Neural progenitor cell (in vitro differentiated cells): ENCODE results near the gene MRPL40. TPM values are rescaled to one million over a fixed set of nuclear protein-coding genes. Genes with fewer than 3 reads are reported as not detected.

Experiments
- DNase-seq: peaks from one replicate; pipeline ENCODE4 v3.0.0-alpha.2; 2016; ENCODE audit warnings: low spot score
- H2AFZ ChIP-seq: fragments of 200-600 bp; sonication (generic); replicated peaks from 2 replicates; pipeline ENCODE4 v1.6.1; 2016; ENCODE audit warnings: antibody characterized with exemption
- H3F3A ChIP-seq: fragments of 200-600 bp; sonication (generic); 2 replicates; pipeline ENCODE4 v1.6.1; 2016; ENCODE audit warnings: antibody characterized with exemption, low read depth
- H3K27ac ChIP-seq: fragments of 200-600 bp; sonication (generic); 2 replicates; pipeline ENCODE4 v1.5.1; 2016; ENCODE audit warnings: mild to moderate bottlenecking
- H3K27me3 ChIP-seq: fragments of 200-600 bp; sonication (generic); 2 replicates; pipeline ENCODE4 v1.6.1; 2016; ENCODE audit warnings: mild to moderate bottlenecking, moderate library complexity
- H3K36me3 ChIP-seq: fragments of 200-600 bp; sonication (generic); 2 replicates; pipeline ENCODE4 v1.5.1; 2016
- H3K4me1 ChIP-seq: fragments of 200-600 bp; sonication (generic); 2 replicates; pipeline ENCODE4 v1.6.1; 2016; ENCODE audit warnings: mixed run types
- H3K4me2 ChIP-seq: fragments of 200-600 bp; sonication (generic); 2 replicates; pipeline ENCODE4 v1.6.1; 2016
- H3K4me3 ChIP-seq: fragments of 200-600 bp; sonication (generic); 2 replicates; pipeline ENCODE4 v1.5.1; 2016
- H3K79me2 ChIP-seq: fragments of 200-600 bp; sonication (generic); 2 replicates; pipeline ENCODE4 v1.6.1; 2016; ENCODE audit warnings: low read depth
- H3K9ac ChIP-seq: fragments of 200-600 bp; sonication (generic); 2 replicates; pipeline ENCODE4 v1.6.1; 2016
- H3K9me3 ChIP-seq: fragments of 200-600 bp; sonication (generic); 2 replicates; pipeline ENCODE4 v1.5.1; 2016; ENCODE audit warnings: low read depth
- H4K20me1 ChIP-seq: fragments of 200-600 bp; sonication (generic); 2 replicates; pipeline ENCODE4 v1.6.1; 2016; ENCODE audit warnings: low read depth
- H3K27ac Mint-ChIP-seq: 3 replicates; pipeline ENCODE4 v1.8.0; 2021; ENCODE audit warnings: mixed read lengths
- H3K27me3 Mint-ChIP-seq: 2 replicates; pipeline ENCODE4 v1.8.0; 2022; ENCODE audit warnings: low read depth, mild to moderate bottlenecking, inconsistent platforms, moderate library complexity, mixed read lengths; ENCODE audit not compliant: insufficient read depth
- H3K36me3 Mint-ChIP-seq: 3 replicates; pipeline ENCODE4 v1.8.0; 2021; ENCODE audit warnings: mixed read lengths
- H3K4me1 Mint-ChIP-seq: 3 replicates; pipeline ENCODE4 v1.8.0; 2021; ENCODE audit warnings: mixed read lengths
- H3K4me3 Mint-ChIP-seq: 3 replicates; pipeline ENCODE4 v1.8.0; 2021; ENCODE audit warnings: mild to moderate bottlenecking, moderate library complexity, mixed read lengths
- H3K9me3 Mint-ChIP-seq: 3 replicates; pipeline ENCODE4 v1.8.0; 2020; ENCODE audit warnings: mixed read lengths
- EZH2 ChIP-seq: fragments of 200-600 bp; sonication (generic); IDR thresholded peaks from 2 replicates; pipeline ENCODE4 v1.6.1; 2017; ENCODE audit warnings: antibody characterized with exemption, mild to moderate bottlenecking, moderate library complexity
- EZH2phosphoT487 ChIP-seq: fragments of 200-600 bp; sonication (generic); IDR thresholded peaks from 2 replicates; pipeline ENCODE4 v1.6.1; 2017; ENCODE audit warnings: antibody characterized with exemption
- total RNA-seq: library from RNA; depleted of rRNA; stranded (reverse); fragments of >200 nt; gene quantifications from 2 replicates; pipeline ENCODE4 v1.2.3, GENCODE V29; 2015; ENCODE audit warnings: low replicate concordance
- TF ChIP-seq, protein P1 (sequence below): fragments of 200-600 bp; sonication (generic); IDR thresholded peaks from 2 replicates; pipeline ENCODE4 v1.5.1; 2017; ENCODE audit warnings: antibody characterized with exemption, mild to moderate bottlenecking

The MRPL40 gene
- total RNA-seq, 1 donor from 2014 or later, result 17.0 TPM

DNA sequence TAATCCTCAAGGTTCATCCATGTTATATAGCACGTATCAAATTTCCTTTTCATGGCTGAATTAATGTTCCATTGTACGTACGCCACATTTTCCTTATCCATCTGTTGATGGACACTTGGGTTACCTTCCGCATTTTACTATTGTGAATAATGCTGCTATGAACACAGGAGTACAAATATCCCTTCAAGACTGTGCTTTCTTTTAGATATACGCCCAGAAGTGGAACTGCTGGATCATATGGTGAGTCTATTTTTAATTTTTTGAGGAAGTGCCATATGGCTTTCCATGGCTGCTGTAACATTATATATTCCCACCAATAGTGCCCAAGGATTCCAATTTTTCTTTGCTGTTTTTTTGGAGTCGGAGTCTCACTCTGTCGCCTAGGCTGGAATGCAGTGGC, 6.0 kb downstream of the MRPL40 start:
- Mint-ChIP-seq H3K4me1 (peaks cover 4% of the 10 kb centered on the region), H3K27ac (no peak overlapping the region), H3K9me3 (no peaks in the 10 kb centered on the region), H3K36me3 (peaks cover 23% of the 10 kb centered on the region), H3K4me3 (no peak overlapping the region), H3K27me3 (peaks cover 5% of the 10 kb centered on the region)
- Histone ChIP-seq H4K20me1 (peaks cover 36% of the 10 kb centered on the region), H3K9me3 (no peaks in the 10 kb centered on the region), H3F3A (peaks cover 7% of the 10 kb centered on the region), H3K27ac (no peak overlapping the region), H3K4me3 (no peak overlapping the region), H3K36me3 (no peaks in the 10 kb centered on the region), H2AFZ (no peak overlapping the region), H3K27me3 (no peaks in the 10 kb centered on the region), H3K4me2 (no peak overlapping the region), H3K4me1 (peaks cover 2% of the 10 kb centered on the region), H3K9ac (no peak overlapping the region), H3K79me2 (peaks cover 42% of the 10 kb centered on the region)
- no peak for TF ChIP-seq EZH2phosphoT487
- no peak for TF ChIP-seq EZH2
- TF ChIP-seq, protein P1, sequence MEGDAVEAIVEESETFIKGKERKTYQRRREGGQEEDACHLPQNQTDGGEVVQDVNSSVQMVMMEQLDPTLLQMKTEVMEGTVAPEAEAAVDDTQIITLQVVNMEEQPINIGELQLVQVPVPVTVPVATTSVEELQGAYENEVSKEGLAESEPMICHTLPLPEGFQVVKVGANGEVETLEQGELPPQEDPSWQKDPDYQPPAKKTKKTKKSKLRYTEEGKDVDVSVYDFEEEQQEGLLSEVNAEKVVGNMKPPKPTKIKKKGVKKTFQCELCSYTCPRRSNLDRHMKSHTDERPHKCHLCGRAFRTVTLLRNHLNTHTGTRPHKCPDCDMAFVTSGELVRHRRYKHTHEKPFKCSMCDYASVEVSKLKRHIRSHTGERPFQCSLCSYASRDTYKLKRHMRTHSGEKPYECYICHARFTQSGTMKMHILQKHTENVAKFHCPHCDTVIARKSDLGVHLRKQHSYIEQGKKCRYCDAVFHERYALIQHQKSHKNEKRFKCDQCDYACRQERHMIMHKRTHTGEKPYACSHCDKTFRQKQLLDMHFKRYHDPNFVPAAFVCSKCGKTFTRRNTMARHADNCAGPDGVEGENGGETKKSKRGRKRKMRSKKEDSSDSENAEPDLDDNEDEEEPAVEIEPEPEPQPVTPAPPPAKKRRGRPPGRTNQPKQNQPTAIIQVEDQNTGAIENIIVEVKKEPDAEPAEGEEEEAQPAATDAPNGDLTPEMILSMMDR, result no peak
- DNase-seq, result no peak

DNA sequence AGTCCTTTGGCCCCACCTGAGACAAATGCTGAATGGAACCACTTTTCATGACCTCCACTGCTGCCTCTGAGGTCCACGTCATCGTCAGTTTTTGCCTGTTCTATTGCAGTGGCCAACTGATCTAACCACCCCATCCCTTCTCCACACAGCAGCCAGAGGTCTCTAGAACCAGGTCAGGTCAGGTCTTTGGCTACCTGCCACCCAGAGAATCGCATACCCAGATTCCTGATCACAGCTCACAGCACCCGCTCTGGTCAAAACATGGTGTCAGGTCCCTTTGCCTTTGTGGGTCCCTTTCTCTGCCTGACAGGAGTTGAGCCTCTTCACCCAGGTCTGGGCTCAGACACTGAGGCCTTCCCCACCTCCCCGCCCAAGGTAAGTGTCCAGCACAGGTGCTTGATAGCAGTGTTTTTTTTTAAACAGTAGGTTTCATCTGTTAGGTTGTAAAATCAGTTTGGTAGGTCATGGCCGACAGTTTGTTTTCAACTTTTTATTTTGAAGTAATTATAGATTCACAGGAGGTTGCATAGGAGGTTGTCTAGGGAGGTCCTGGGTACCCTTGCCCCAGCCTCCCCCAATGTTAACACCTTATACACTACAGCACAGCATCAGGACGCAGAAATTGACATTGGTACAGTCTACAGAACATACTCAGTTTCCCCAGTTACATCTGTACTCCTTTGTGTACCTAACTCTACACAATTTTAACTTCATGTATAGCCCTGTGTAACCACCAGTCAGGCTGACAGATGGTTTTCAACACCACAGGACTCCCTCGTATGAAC, 8.3 kb downstream of the MRPL40 start:
- H3K79me2 ChIP-seq, result peaks cover 65% of the 10 kb centered on the region
- TF ChIP-seq EZH2 (no peak), EZH2phosphoT487 (no peak)
- TF ChIP-seq, protein P1, result no peak
- H3K4me3 Mint-ChIP-seq, result no peak overlapping the region

DNA sequence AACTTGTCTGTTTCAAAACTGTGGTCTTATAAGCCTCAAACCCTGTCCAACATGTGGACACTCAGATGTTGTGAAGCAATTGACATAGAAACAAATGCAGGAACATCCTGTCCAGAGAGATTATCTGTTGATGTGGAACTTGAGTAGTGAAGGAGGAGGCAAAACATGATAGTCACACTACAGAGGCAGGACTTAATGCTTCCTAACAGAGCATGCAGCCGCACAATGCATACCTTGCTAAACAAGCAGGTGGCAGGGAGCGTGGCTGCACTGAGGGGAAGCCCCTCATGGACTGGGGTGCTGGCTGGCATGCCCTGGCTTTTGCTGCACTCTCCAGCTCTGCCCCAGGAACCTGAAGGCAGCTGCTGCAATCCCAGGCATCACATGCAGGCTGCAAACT, 9.8 kb downstream of the MRPL40 start:
- no peak overlapping the region for H3K27ac Mint-ChIP-seq
- H3K4me1 Mint-ChIP-seq, result peaks cover 20% of the 10 kb centered on the region
- Histone ChIP-seq H3K79me2 (peaks cover 80% of the 10 kb centered on the region), H3K27ac (no peak overlapping the region), H3K27me3 (no peaks in the 10 kb centered on the region), H3K4me3 (no peak overlapping the region), H3K4me1 (peaks cover 8% of the 10 kb centered on the region), H2AFZ (no peak overlapping the region), H4K20me1 (peaks cover 71% of the 10 kb centered on the region), H3K4me2 (no peak overlapping the region), H3K36me3 (no peaks in the 10 kb centered on the region), H3K9ac (no peak overlapping the region), H3K9me3 (no peaks in the 10 kb centered on the region), H3F3A (peaks cover 10% of the 10 kb centered on the region)
- H3K4me3 Mint-ChIP-seq, result no peak overlapping the region
- TF ChIP-seq, protein P1, result no peak
- TF ChIP-seq EZH2, result no peak
- TF ChIP-seq EZH2phosphoT487, result no peak
- H3K36me3 Mint-ChIP-seq, result peaks cover 31% of the 10 kb centered on the region
- peaks cover 6% of the 10 kb centered on the region for H3K27me3 Mint-ChIP-seq
- H3K9me3 Mint-ChIP-seq, result no peaks in the 10 kb centered on the region
- no peak for DNase-seq

More for the DNA sequence above, 8.3 kb downstream of the MRPL40 start:
- Histone ChIP-seq H3K4me1 (no peaks in the 10 kb centered on the region), H3K9me3 (no peaks in the 10 kb centered on the region), H3F3A (no peaks in the 10 kb centered on the region), H3K27me3 (no peaks in the 10 kb centered on the region), H2AFZ (no peak overlapping the region), H3K9ac (no peak overlapping the region), H4K20me1 (peaks cover 58% of the 10 kb centered on the region), H3K4me3 (no peak overlapping the region), H3K27ac (no peak overlapping the region), H3K4me2 (no peak overlapping the region), H3K36me3 (no peaks in the 10 kb centered on the region)
- Mint-ChIP-seq H3K36me3 (peaks cover 29% of the 10 kb centered on the region), H3K27me3 (peaks cover 7% of the 10 kb centered on the region), H3K9me3 (no peaks in the 10 kb centered on the region), H3K4me1 (peaks cover 10% of the 10 kb centered on the region), H3K27ac (no peak overlapping the region)
- no peak for DNase-seq
